Neural cell (in vitro differentiated cells): ENCODE measurements around the gene AKIRIN2. TPM values are rescaled to one million over a fixed set of nuclear protein-coding genes. Genes with fewer than 3 reads are reported as not detected.

Source experiments
- H2AFZ ChIP-seq: fragments of 200-600, 300-800 bp; sonication (generic), shearing (Covaris generic); 2 replicates; pipeline ENCODE4 v1.6.0; 2014; ENCODE audit warnings: low read depth, mild to moderate bottlenecking, antibody characterized with exemption, low read length, moderate library complexity
- H3F3A ChIP-seq: fragments of 200-600 bp; shearing (Covaris generic); 2 replicates; pipeline ENCODE4 v1.6.1; 2016; ENCODE audit warnings: mild to moderate bottlenecking, moderate library complexity, mixed read lengths, antibody characterized with exemption, low read length; ENCODE audit not compliant: insufficient read depth, poor library complexity, severe bottlenecking
- H3K27ac ChIP-seq: fragments of 200-600, 300-800 bp; sonication (generic), shearing (Covaris generic); 2 replicates; pipeline ENCODE4 v1.5.1; 2014; ENCODE audit warnings: mild to moderate bottlenecking, low read length, moderate library complexity
- H3K27me3 ChIP-seq: fragments of 300-800, 200-600 bp; sonication (generic), shearing (Covaris generic); 2 replicates; pipeline ENCODE4 v1.6.0; 2014; ENCODE audit warnings: mild to moderate bottlenecking, low read depth, low read length, moderate library complexity; ENCODE audit not compliant: insufficient read depth
- H3K36me3 ChIP-seq: fragments of 300-800, 200-600 bp; sonication (generic), shearing (Covaris generic); 2 replicates; pipeline ENCODE4 v1.5.1; 2014; ENCODE audit warnings: mild to moderate bottlenecking, antibody characterized with exemption, low read length, moderate library complexity; ENCODE audit not compliant: insufficient read depth
- H3K4me2 ChIP-seq: fragments of 300-800, 200-600 bp; sonication (generic), shearing (Covaris generic); 2 replicates; pipeline ENCODE4 v1.6.0; 2014; ENCODE audit warnings: mild to moderate bottlenecking, low read length
- H3K4me3 ChIP-seq: fragments of 300-800, 200-600 bp; sonication (generic), shearing (Covaris generic); 2 replicates; pipeline ENCODE4 v1.5.1; 2014; ENCODE audit warnings: mild to moderate bottlenecking, low read length, moderate library complexity
- H3K79me2 ChIP-seq: fragments of 200-600 bp; shearing (Covaris generic); replicated peaks from 2 replicates; pipeline ENCODE4 v1.6.0; 2014; ENCODE audit warnings: mild to moderate bottlenecking, low read length, moderate library complexity; ENCODE audit not compliant: insufficient read depth
- H3K9ac ChIP-seq: fragments of 300-800, 200-600 bp; sonication (generic), shearing (Covaris generic); 2 replicates; pipeline ENCODE4 v1.6.1; 2016; ENCODE audit warnings: mild to moderate bottlenecking, low read length, mixed read lengths
- H3K9me2 ChIP-seq: fragments of 200-600 bp; shearing (Covaris generic); 2 replicates; pipeline ENCODE4 v1.6.1; 2016; ENCODE audit warnings: mild to moderate bottlenecking, low read length, mixed read lengths; ENCODE audit not compliant: insufficient read depth
- H3K9me3 ChIP-seq: fragments of 200-600, 300-800 bp; sonication (generic), shearing (Covaris generic); 2 replicates; pipeline ENCODE4 v1.6.1; 2016; ENCODE audit warnings: mild to moderate bottlenecking, mixed run types, low read length, moderate library complexity, mixed read lengths
- H4K20me1 ChIP-seq: fragments of 200-600 bp; shearing (Covaris generic); 2 replicates; pipeline ENCODE4 v1.6.1; 2016; ENCODE audit warnings: mild to moderate bottlenecking, mixed run types; ENCODE audit not compliant: insufficient read depth
- CTCF ChIP-seq: fragments of 450-650 bp; IDR thresholded peaks from 2 replicates; pipeline ENCODE4 v1.5.1; 2014; ENCODE audit warnings: antibody characterized with exemption, mild to moderate bottlenecking, moderate library complexity; ENCODE audit not compliant: poor library complexity, severe bottlenecking
- EP300 ChIP-seq: fragments of 450-650 bp; conservative IDR thresholded peaks from 2 replicates; pipeline ENCODE4 v1.6.1; 2014; ENCODE audit warnings: antibody characterized with exemption, mild to moderate bottlenecking, moderate library complexity; ENCODE audit not compliant: poor library complexity, severe bottlenecking
- EZH2 ChIP-seq: fragments of 200-600, 300-800 bp; shearing (Covaris generic), sonication (generic); IDR thresholded peaks from 2 replicates; pipeline ENCODE4 v1.6.1; 2014; ENCODE audit warnings: antibody characterized with exemption, low read length, borderline replicate concordance, mild to moderate bottlenecking; ENCODE audit not compliant: insufficient read depth, poor library complexity, severe bottlenecking
- MXI1 ChIP-seq: fragments of 450-650 bp; conservative IDR thresholded peaks from 2 replicates; pipeline ENCODE4 v1.6.1; 2014; ENCODE audit warnings: antibody characterized with exemption, mild to moderate bottlenecking; ENCODE audit not compliant: poor library complexity, severe bottlenecking
- POLR2AphosphoS5 ChIP-seq: IDR thresholded peaks from 2 replicates; pipeline ENCODE4 v1.6.1; 2012
- RAD21 ChIP-seq: fragments of 450-650 bp; conservative IDR thresholded peaks from 2 replicates; pipeline ENCODE4 v1.6.1; 2014; ENCODE audit warnings: antibody characterized with exemption, mild to moderate bottlenecking, moderate library complexity
- REST ChIP-seq: IDR thresholded peaks from 2 replicates; pipeline ENCODE4 v1.6.1; 2012; ENCODE audit warnings: borderline replicate concordance
- SMC3 ChIP-seq: fragments of 450-650 bp; conservative IDR thresholded peaks from 2 replicates; pipeline ENCODE4 v1.6.1; 2014; ENCODE audit warnings: antibody characterized with exemption, mild to moderate bottlenecking, moderate library complexity; ENCODE audit not compliant: poor library complexity
- TAF1 ChIP-seq: IDR thresholded peaks from 2 replicates; pipeline ENCODE4 v1.6.1; 2012; ENCODE audit warnings: low read depth
- polyA plus RNA-seq: library from polyadenylated mRNA; depleted of rRNA; stranded (reverse); fragments of >200 nt; gene quantifications from 2 replicates; pipeline ENCODE4 v1.2.3, GENCODE V29; 2014

Gene AKIRIN2
- polyA plus RNA-seq, 1 donor from 2014 or later: 82.8 TPM

- Histone ChIP-seq H3K4me3 (no peak overlapping the region), H3K9ac (no peak overlapping the region), H3K79me2 (no peaks in the 10 kb centered on the region), H3K9me2 (no peaks in the 10 kb centered on the region), H3K27me3 (no peaks in the 10 kb centered on the region), H3K27ac (no peak overlapping the region), H4K20me1 (no peaks in the 10 kb centered on the region), H3K4me2 (no peak overlapping the region), H3K36me3 (no peaks in the 10 kb centered on the region), H3F3A (no peaks in the 10 kb centered on the region), H3K9me3 (no peaks in the 10 kb centered on the region), H2AFZ (no peak overlapping the region)
- TF ChIP-seq EP300: no peak
- no peak for TF ChIP-seq POLR2AphosphoS5
- TF ChIP-seq CTCF: no peak
- no peak for TF ChIP-seq MXI1
- no peak for TF ChIP-seq TAF1
- no peak for TF ChIP-seq SMC3
Observed at GRCh38 chr6:87718662-87719433, 16.8 kb upstream of the AKIRIN2 start.

GRCh38 chr6:87716928-87717614 is 15.0 kb upstream of the AKIRIN2 start:
- no peak overlapping the region for H3K9ac ChIP-seq
- no peak overlapping the region for H2AFZ ChIP-seq
- no peak overlapping the region for H3K27ac ChIP-seq
- H3K36me3 ChIP-seq: no peaks in the 10 kb centered on the region
- H3K9me2 ChIP-seq: no peaks in the 10 kb centered on the region
- no peaks in the 10 kb centered on the region for H4K20me1 ChIP-seq
- no peak overlapping the region for H3K4me2 ChIP-seq
- TF ChIP-seq REST (no peak), SMC3 (no peak), MXI1 (no peak), EZH2 (no peak), CTCF (no peak), TAF1 (no peak), POLR2AphosphoS5 (no peak), RAD21 (no peak), EP300 (no peak)
- H3K79me2 ChIP-seq: no peaks in the 10 kb centered on the region
- H3K9me3 ChIP-seq: no peaks in the 10 kb centered on the region
- H3K4me3 ChIP-seq: no peak overlapping the region
- H3K27me3 ChIP-seq: no peaks in the 10 kb centered on the region
- H3F3A ChIP-seq: no peaks in the 10 kb centered on the region
